Measurements from ENCODE around the gene RAG1. TPM values are rescaled to one million over a fixed set of nuclear protein-coding genes. Genes with fewer than 3 reads are reported as not detected.

Gene RAG1
- total RNA-seq, 4 donors from 2014 or later: 0.60 to 3.2 (median 1.5) TPM

DNA sequence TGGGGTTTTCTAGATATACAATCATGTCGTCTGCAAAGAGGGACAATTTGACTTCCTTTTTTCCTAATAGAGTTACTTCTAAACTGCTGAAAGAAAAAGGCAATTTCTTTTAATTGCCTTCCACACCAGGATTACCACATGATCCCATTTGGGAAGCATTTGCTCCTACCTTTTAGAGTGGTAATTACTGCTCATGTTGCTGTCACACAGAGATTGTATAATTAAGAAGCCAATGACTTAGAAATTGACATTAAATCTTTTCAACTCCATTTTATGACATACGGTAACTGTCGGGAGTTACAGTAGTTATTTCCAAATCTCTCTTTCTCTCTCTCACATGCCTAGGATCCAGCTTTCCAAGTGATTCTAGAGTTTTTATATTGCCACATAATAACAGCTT, 48.0 kb downstream of the RAG1 start:
- Histone ChIP-seq H3K36me3 (no peaks in the 10 kb centered on the region), H3K4me3 (no peak overlapping the region), H3K27me3 (no peaks in the 10 kb centered on the region), H3K27ac (no peak overlapping the region), H3K9me3 (no peaks in the 10 kb centered on the region), H3K4me1 (peaks cover 0 to 15% (median 0%) of the 10 kb centered on the region in 4 donors)
- in situ Hi-C loops (cut with MboI; ENCODE audit: low pct_ligation_motif_present in 1 of 4, low pct_unique_long_range_greater_than_20kb in 1 of 4, low sequenced_read_pairs in 3 of 4): no loop called here
- TF ChIP-seq EP300 (IDR thresholded peaks at IDR 0.05; ENCODE audit: low read depth): no peak
- TF ChIP-seq POLR2AphosphoS5 (IDR thresholded peaks at IDR 0.05): no peak
- TF ChIP-seq CTCF (IDR thresholded peaks at IDR 0.05): no peak
- TF ChIP-seq POLR2A (IDR thresholded peaks at IDR 0.05): no peak
- no peak for DNase-seq
- intact Hi-C loops (cut with DNase I; ENCODE audit: low total_unique reads): no loop called here
- WGBS, 2 donors (ENCODE audit: low coverage in 1 of 2): 77 to 82% methylated on average over 3 of the region's 3 CpGs

GRCh38 chr11:36617543-36618362, 49.9 kb downstream of the RAG1 start:
- 83 to 86% methylated on average over 6 of the region's 6 CpGs for WGBS, 2 donors (ENCODE audit: low coverage in 1 of 2)
- H3K9me3 ChIP-seq: no peaks in the 10 kb centered on the region
- peaks cover 0 to 15% (median 0%) of the 10 kb centered on the region in 4 donors for H3K4me1 ChIP-seq
- in situ Hi-C loops (cut with MboI; ENCODE audit: low pct_ligation_motif_present in 1 of 4, low pct_unique_long_range_greater_than_20kb in 1 of 4, low sequenced_read_pairs in 3 of 4): no loop called here
- no peak overlapping the region for H3K27ac ChIP-seq
- no peaks in the 10 kb centered on the region for H3K27me3 ChIP-seq
- intact Hi-C loops (cut with DNase I; ENCODE audit: low total_unique reads): no loop called here
- no peak for DNase-seq
- TF ChIP-seq EP300 (IDR thresholded peaks at IDR 0.05; ENCODE audit: low read depth): no peak
- no peak for TF ChIP-seq CTCF (IDR thresholded peaks at IDR 0.05)
- no peaks in the 10 kb centered on the region for H3K36me3 ChIP-seq
- no peak overlapping the region for H3K4me3 ChIP-seq

DNA sequence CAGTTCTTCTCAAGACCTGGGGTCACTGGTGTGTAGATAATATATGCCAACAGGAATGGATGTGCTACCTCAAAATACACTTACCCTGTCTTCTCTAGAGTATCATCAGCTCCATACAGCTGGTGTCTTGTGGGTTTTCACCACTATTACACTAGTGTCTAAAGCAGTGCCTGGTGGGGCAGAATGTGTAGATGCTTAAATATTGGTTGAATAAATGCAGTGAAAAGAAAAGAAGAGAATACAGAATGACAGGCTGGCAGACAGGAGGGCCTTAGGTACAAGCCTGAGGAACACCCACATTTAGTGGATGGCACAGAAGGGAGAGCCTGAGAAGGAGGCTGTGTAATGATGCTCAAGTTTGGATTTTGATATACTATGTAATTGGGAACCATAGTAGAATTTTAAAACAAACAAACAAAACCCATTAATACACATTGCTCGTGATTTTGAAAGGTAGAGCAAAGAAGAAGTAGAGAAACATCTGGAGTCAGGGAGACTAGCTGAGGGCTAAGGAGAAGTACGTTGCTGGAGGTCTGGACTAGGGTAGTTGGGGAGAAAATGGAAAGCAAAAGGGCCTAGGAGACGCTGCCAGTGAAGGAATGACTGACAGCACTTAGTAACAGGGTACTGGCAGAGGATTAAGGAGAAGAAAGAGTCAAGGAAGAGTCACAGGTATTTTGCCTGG, 50.7 kb downstream of the RAG1 start:
- DNase-seq: no peak
- intact Hi-C loops (cut with DNase I; ENCODE audit: low total_unique reads) (no loop called here), in situ Hi-C loops (cut with MboI; ENCODE audit: low pct_ligation_motif_present in 1 of 4, low pct_unique_long_range_greater_than_20kb in 1 of 4, low sequenced_read_pairs in 3 of 4) (no loop called here)
- no peaks in the 10 kb centered on the region for H3K27me3 ChIP-seq
- no peak overlapping the region for H3K27ac ChIP-seq
- no peaks in the 10 kb centered on the region for H3K36me3 ChIP-seq
- peaks cover 0 to 15% (median 0%) of the 10 kb centered on the region in 4 donors for H3K4me1 ChIP-seq
- 60 to 76% methylated on average over 3 of the region's 3 CpGs for WGBS, 2 donors (ENCODE audit: low coverage in 1 of 2)
- TF ChIP-seq POLR2AphosphoS5 (IDR thresholded peaks at IDR 0.05): no peak
- TF ChIP-seq POLR2A (IDR thresholded peaks at IDR 0.05): no peak
- no peak for TF ChIP-seq CTCF (IDR thresholded peaks at IDR 0.05)
- no peak for TF ChIP-seq EP300 (IDR thresholded peaks at IDR 0.05; ENCODE audit: low read depth)
- H3K9me3 ChIP-seq: no peaks in the 10 kb centered on the region
- H3K4me3 ChIP-seq: no peak overlapping the region

- intact Hi-C loops (cut with DNase I; ENCODE audit: low total_unique reads): no loop called here
- H3K9me3 ChIP-seq: no peaks in the 10 kb centered on the region
- peak overlapping the region in 1 of 4 donors; percentile 13 for H3K4me3 ChIP-seq
- peaks cover 0 to 15% (median 0%) of the 10 kb centered on the region in 4 donors for H3K4me1 ChIP-seq
- TF ChIP-seq EP300 (IDR thresholded peaks at IDR 0.05; ENCODE audit: low read depth) (no peak), POLR2AphosphoS5 (IDR thresholded peaks at IDR 0.05) (no peak), CTCF (IDR thresholded peaks at IDR 0.05) (no peak), POLR2A (IDR thresholded peaks at IDR 0.05) (no peak)
- peak overlapping the region in 1 of 4 donors; percentile 34 for H3K27ac ChIP-seq
- no peak for DNase-seq
- WGBS, 2 donors (ENCODE audit: low coverage in 1 of 2): 19 to 25% methylated on average over 5 of the region's 5 CpGs
- no peaks in the 10 kb centered on the region for H3K27me3 ChIP-seq
- in situ Hi-C loops (cut with MboI; ENCODE audit: low pct_ligation_motif_present in 1 of 4, low pct_unique_long_range_greater_than_20kb in 1 of 4, low sequenced_read_pairs in 3 of 4): no loop called here
- H3K36me3 ChIP-seq: no peaks in the 10 kb centered on the region
These were observed 51.7 kb downstream of the RAG1 start for GRCh38 chr11:36619502-36619901.
